ENCODE data around the gene TXNDC11.

Gene TXNDC11

GRCh38 chr16:11689031-11689840 is 53.4 kb downstream of the TXNDC11 start:
- DNase-seq (ENCODE audit: low read depth), result no peak

- no peak for DNase-seq (ENCODE audit: low read depth)
Measured at GRCh38 chr16:11688520-11688886, 54.2 kb downstream of the TXNDC11 start.

GRCh38 chr16:11687601-11688519 is 54.8 kb downstream of the TXNDC11 start:
- DNase-seq (ENCODE audit: low read depth), result no peak

- DNase-seq (ENCODE audit: low read depth), result no peak
Measured at GRCh38 chr16:11686713-11687380, 55.8 kb downstream of the TXNDC11 start.

- DNase-seq (ENCODE audit: low read depth), result no peak
Measured at GRCh38 chr16:11685844-11686618, 56.6 kb downstream of the TXNDC11 start.

GRCh38 chr16:11684231-11685025 is 58.2 kb downstream of the TXNDC11 start:
- no peak for DNase-seq (ENCODE audit: low read depth)

- no peak for DNase-seq (ENCODE audit: low read depth)
Measured at GRCh38 chr16:11683145-11683544, 59.5 kb downstream of the TXNDC11 start.

- DNase-seq (ENCODE audit: low read depth), result no peak
Measured at GRCh38 chr16:11682655-11683096, 60.0 kb downstream of the TXNDC11 start.

GRCh38 chr16:11681976-11682654 is 60.5 kb downstream of the TXNDC11 start:
- DNase-seq (ENCODE audit: low read depth), result no peak

GRCh38 chr16:11681556-11681955 is 61.1 kb downstream of the TXNDC11 start:
- DNase-seq (ENCODE audit: low read depth), result no peak

- DNase-seq (ENCODE audit: low read depth), result no peak
Measured at GRCh38 chr16:11679941-11680911, 62.4 kb downstream of the TXNDC11 start.

GRCh38 chr16:11679250-11679649 is 63.4 kb downstream of the TXNDC11 start:
- DNase-seq (ENCODE audit: low read depth), result no peak

GRCh38 chr16:11677959-11678881 is 64.4 kb downstream of the TXNDC11 start:
- DNase-seq (ENCODE audit: low read depth), result no peak

- no peak for DNase-seq (ENCODE audit: low read depth)
Measured at GRCh38 chr16:11677451-11677951, 65.2 kb downstream of the TXNDC11 start.

GRCh38 chr16:11676799-11677198 is 65.9 kb downstream of the TXNDC11 start:
- no peak for DNase-seq (ENCODE audit: low read depth)

- no peak for DNase-seq (ENCODE audit: low read depth)
Measured at GRCh38 chr16:11675561-11676511, 66.8 kb downstream of the TXNDC11 start.

Measured in stimulated activated CD8-positive, alpha-beta memory T cell treated with anti-CD3 and anti-CD28 coated beads, Interleukin-4, amount 100 ng/mL, for 24 hours (primary cell).